K562 (cell line): ENCODE data around the gene DHX35. TPM values are rescaled to one million over a fixed set of nuclear protein-coding genes. Genes with fewer than 3 reads are reported as not detected.

Source experiments
- CHD4 ChIP-seq: fragments of 200-600 bp; sonication (generic); IDR thresholded peaks from 3 replicates; pipeline ENCODE4 v1.6.1; 2012; ENCODE audit warnings: low read depth, mild to moderate bottlenecking, mixed read lengths, low read length, inconsistent platforms; ENCODE audit not compliant: insufficient read depth, insufficient replicate concordance, poor library complexity, severe bottlenecking
- E2F3 ChIP-seq: fragments of 250-450 bp; sonication (Bioruptor Pico); IDR thresholded peaks from 2 replicates; pipeline ENCODE4 v1.4.0; 2020; ENCODE audit warnings: mild to moderate bottlenecking
- EP400 ChIP-seq: fragments of 450-650 bp; IDR thresholded peaks from 2 replicates; pipeline ENCODE4 v1.6.1; 2017; ENCODE audit warnings: antibody characterized with exemption, mild to moderate bottlenecking, moderate library complexity
- FIP1L1 ChIP-seq: fragments of 200-400 bp; formaldehyde crosslinking; IDR thresholded peaks from 2 replicates; pipeline ENCODE4 v1.6.1; 2018; ENCODE audit warnings: mild to moderate bottlenecking, low read depth, low read length; ENCODE audit not compliant: poor library complexity, severe bottlenecking
- FOXA3 ChIP-seq, 2 experiments: fragments of 450-650 bp in 1 of 2; sonication (generic) in 1 of 2; formaldehyde crosslinking; IDR thresholded peaks in 1 of 2; conservative IDR thresholded peaks in 1 of 2; 2 replicates each; pipeline versions ENCODE4 v1.4.0 to v1.8.0; 2020 to 2022; ENCODE audit warnings: mild to moderate bottlenecking in 2 of 2, missing genetic modification reagents in 1 of 2
- FUS ChIP-seq: fragments of 200-400 bp; formaldehyde crosslinking; optimal IDR thresholded peaks from 2 replicates; pipeline ENCODE3; 2017; ENCODE audit warnings: low read depth, low read length
- HDAC8 ChIP-seq: fragments of 450-650 bp; IDR thresholded peaks from 2 replicates; pipeline ENCODE4 v1.6.1; 2016; ENCODE audit warnings: mild to moderate bottlenecking, missing genetic modification characterization, moderate library complexity, missing compliant biosample characterization
- KDM5B ChIP-seq: fragments of 200-600 bp; sonication (generic); IDR thresholded peaks from 2 replicates; pipeline ENCODE4 v1.6.1; 2012; ENCODE audit warnings: low read depth, mild to moderate bottlenecking, moderate library complexity, low read length, control low read depth, inconsistent platforms; ENCODE audit not compliant: insufficient replicate concordance
- MTA3 ChIP-seq: fragments of 450-650 bp; formaldehyde crosslinking; IDR thresholded peaks from 2 replicates; pipeline ENCODE4 v1.6.1; 2017; ENCODE audit warnings: mild to moderate bottlenecking, borderline replicate concordance
- POLR2B ChIP-seq: fragments of 450-650 bp; IDR thresholded peaks from 2 replicates; pipeline ENCODE4 v1.6.1; 2018; ENCODE audit warnings: low read depth; ENCODE audit not compliant: partially characterized antibody
- SETDB1 ChIP-seq: IDR thresholded peaks from one replicate; pipeline ENCODE4 v1.6.1; 2012; ENCODE audit warnings: low read length, control low read depth, inconsistent platforms
- ZBED1 ChIP-seq: IDR thresholded peaks from 2 replicates; pipeline ENCODE4 v1.6.1; 2014
- ZNF197 ChIP-seq: fragments of 200-800 bp; sonication (Bioruptor generic); IDR thresholded peaks from 2 replicates; pipeline ENCODE4 v1.6.1; 2016; ENCODE audit warnings: low read depth, missing genetic modification characterization, missing compliant biosample characterization
- polyA plus RNA-seq, 8 experiments: library from polyadenylated mRNA; depleted of rRNA in 4 of 8; stranded (reverse) in 5 of 8; unstranded in 3 of 8; fragments of >200 nt; fragmentation: Nextera tagmentation in 2 of 8; fragmentation: Illumina TruSeq in 1 of 8; extraction: Ambion mirVana in 2 of 8; extraction: Trizol in 1 of 8; gene quantifications; 2 replicates each; pipeline versions ENCODE4 v1.2.1 to v1.2.3, GENCODE V29; 2011 to 2014; ENCODE audit warnings: inconsistent platforms in 1 of 8, missing spikeins in 1 of 8
- total RNA-seq, 7 experiments: library from RNA; depleted of rRNA in 6 of 7; stranded (reverse); fragments of >200 nt in 6 of 7; fragmentation: Illumina TruSeq in 2 of 7; extraction: Trizol in 2 of 7; gene quantifications; 2 replicates each; pipeline versions ENCODE4 v1.2.1 to v1.2.3, GENCODE V29; 2011 to 2021; ENCODE audit warnings: low replicate concordance in 1 of 7
- TF ChIP-seq, protein P1 (sequence below): IDR thresholded peaks from 2 replicates; pipeline ENCODE4 v1.6.1; 2012; ENCODE audit warnings: low read depth, low read length, improper control_type of control experiment, borderline replicate concordance
- TF ChIP-seq, protein P2 (sequence below): sonication (generic); formaldehyde crosslinking; IDR thresholded peaks from 2 replicates; pipeline ENCODE4 v1.8.1; 2023; ENCODE audit warnings: mild to moderate bottlenecking, missing genetic modification reagents
- TF ChIP-seq, protein P3 (sequence below): sonication (generic); formaldehyde crosslinking; IDR thresholded peaks from 2 replicates; pipeline ENCODE4 v1.8.0; 2022; ENCODE audit warnings: mild to moderate bottlenecking, missing genetic modification reagents
- TF ChIP-seq, protein P4 (sequence below): sonication (generic); formaldehyde crosslinking; IDR thresholded peaks from 2 replicates; pipeline ENCODE4 v1.8.0; 2023; ENCODE audit warnings: mild to moderate bottlenecking, missing genetic modification reagents

The DHX35 gene
- total and polyA plus RNA-seq, 9 of the 15 experiments (the other 6 are each of a cell fraction or from before 2014, with no cell fraction given) = 6.5 to 25.6 (median 16.9) TPM

DNA sequence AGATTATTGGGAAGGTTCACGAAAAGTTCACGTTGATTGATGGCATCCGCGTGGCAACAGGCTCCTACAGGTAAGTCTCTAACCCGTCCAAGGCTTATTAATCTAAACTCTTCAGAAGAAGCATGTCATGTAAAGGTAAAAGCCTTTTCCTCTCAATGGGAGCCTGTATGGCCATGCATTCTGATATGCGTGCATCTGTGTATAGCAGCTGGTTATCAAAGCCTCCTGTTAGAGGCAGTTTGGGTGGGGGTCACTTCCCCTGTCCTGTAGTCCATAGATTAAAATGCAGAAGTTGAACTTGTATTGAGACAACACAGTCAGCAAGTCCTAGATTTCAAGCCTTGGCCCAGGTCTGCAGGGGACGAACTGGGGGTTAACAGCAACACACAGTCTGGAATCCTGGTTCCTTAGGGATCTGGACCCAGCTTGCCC is 14.2 kb upstream of the DHX35 start (continued):
- TF ChIP-seq CHD4 (no peak), FUS (no peak), HDAC8 (tag) (no peak), E2F3 (no peak), MTA3 (peak; percentile 63; the same call in 1 of the 2 replicates), FIP1L1 (no peak), ZBED1 (peak; percentile 96), EP400 (no peak; the same call in 1 of the 2 replicates), FOXA3 (CRISPR knock-in tag; conservative IDR thresholded peaks at IDR 0.05 in 1 of 2, IDR thresholded peaks at IDR 0.05 in 1 of 2) (peak; percentile 52 to 64; a peak in 1 of 4 replicates), KDM5B (no peak), SETDB1 (no peak), POLR2B (no peak), ZNF197 (CRISPR knock-in tag) (peak; percentile 94)
- TF ChIP-seq, protein P1, sequence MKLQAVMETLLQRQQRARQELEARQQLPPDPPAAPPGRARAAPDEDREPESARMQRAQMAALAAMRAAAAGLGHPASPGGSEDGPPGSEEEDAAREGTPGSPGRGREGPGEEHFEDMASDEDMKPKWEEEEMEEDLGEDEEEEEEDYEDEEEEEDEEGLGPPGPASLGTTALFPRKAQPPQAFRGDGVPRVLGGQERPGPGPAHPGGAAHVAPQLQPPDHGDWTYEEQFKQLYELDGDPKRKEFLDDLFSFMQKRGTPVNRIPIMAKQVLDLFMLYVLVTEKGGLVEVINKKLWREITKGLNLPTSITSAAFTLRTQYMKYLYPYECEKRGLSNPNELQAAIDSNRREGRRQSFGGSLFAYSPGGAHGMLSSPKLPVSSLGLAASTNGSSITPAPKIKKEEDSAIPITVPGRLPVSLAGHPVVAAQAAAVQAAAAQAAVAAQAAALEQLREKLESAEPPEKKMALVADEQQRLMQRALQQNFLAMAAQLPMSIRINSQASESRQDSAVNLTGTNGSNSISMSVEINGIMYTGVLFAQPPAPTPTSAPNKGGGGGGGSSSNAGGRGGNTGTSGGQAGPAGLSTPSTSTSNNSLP = peak; percentile 94
- TF ChIP-seq, protein P2, sequence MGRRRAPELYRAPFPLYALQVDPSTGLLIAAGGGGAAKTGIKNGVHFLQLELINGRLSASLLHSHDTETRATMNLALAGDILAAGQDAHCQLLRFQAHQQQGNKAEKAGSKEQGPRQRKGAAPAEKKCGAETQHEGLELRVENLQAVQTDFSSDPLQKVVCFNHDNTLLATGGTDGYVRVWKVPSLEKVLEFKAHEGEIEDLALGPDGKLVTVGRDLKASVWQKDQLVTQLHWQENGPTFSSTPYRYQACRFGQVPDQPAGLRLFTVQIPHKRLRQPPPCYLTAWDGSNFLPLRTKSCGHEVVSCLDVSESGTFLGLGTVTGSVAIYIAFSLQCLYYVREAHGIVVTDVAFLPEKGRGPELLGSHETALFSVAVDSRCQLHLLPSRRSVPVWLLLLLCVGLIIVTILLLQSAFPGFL (CRISPR knock-in tag) = no peak
- TF ChIP-seq, protein P3, sequence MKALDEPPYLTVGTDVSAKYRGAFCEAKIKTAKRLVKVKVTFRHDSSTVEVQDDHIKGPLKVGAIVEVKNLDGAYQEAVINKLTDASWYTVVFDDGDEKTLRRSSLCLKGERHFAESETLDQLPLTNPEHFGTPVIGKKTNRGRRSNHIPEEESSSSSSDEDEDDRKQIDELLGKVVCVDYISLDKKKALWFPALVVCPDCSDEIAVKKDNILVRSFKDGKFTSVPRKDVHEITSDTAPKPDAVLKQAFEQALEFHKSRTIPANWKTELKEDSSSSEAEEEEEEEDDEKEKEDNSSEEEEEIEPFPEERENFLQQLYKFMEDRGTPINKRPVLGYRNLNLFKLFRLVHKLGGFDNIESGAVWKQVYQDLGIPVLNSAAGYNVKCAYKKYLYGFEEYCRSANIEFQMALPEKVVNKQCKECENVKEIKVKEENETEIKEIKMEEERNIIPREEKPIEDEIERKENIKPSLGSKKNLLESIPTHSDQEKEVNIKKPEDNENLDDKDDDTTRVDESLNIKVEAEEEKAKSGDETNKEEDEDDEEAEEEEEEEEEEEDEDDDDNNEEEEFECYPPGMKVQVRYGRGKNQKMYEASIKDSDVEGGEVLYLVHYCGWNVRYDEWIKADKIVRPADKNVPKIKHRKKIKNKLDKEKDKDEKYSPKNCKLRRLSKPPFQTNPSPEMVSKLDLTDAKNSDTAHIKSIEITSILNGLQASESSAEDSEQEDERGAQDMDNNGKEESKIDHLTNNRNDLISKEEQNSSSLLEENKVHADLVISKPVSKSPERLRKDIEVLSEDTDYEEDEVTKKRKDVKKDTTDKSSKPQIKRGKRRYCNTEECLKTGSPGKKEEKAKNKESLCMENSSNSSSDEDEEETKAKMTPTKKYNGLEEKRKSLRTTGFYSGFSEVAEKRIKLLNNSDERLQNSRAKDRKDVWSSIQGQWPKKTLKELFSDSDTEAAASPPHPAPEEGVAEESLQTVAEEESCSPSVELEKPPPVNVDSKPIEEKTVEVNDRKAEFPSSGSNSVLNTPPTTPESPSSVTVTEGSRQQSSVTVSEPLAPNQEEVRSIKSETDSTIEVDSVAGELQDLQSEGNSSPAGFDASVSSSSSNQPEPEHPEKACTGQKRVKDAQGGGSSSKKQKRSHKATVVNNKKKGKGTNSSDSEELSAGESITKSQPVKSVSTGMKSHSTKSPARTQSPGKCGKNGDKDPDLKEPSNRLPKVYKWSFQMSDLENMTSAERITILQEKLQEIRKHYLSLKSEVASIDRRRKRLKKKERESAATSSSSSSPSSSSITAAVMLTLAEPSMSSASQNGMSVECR (CRISPR knock-in tag) = 0 out of 2 replicates have a peak, but pooled peaks have one; percentile 13
- TF ChIP-seq, protein P4, sequence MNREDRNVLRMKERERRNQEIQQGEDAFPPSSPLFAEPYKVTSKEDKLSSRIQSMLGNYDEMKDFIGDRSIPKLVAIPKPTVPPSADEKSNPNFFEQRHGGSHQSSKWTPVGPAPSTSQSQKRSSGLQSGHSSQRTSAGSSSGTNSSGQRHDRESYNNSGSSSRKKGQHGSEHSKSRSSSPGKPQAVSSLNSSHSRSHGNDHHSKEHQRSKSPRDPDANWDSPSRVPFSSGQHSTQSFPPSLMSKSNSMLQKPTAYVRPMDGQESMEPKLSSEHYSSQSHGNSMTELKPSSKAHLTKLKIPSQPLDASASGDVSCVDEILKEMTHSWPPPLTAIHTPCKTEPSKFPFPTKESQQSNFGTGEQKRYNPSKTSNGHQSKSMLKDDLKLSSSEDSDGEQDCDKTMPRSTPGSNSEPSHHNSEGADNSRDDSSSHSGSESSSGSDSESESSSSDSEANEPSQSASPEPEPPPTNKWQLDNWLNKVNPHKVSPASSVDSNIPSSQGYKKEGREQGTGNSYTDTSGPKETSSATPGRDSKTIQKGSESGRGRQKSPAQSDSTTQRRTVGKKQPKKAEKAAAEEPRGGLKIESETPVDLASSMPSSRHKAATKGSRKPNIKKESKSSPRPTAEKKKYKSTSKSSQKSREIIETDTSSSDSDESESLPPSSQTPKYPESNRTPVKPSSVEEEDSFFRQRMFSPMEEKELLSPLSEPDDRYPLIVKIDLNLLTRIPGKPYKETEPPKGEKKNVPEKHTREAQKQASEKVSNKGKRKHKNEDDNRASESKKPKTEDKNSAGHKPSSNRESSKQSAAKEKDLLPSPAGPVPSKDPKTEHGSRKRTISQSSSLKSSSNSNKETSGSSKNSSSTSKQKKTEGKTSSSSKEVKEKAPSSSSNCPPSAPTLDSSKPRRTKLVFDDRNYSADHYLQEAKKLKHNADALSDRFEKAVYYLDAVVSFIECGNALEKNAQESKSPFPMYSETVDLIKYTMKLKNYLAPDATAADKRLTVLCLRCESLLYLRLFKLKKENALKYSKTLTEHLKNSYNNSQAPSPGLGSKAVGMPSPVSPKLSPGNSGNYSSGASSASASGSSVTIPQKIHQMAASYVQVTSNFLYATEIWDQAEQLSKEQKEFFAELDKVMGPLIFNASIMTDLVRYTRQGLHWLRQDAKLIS (CRISPR knock-in tag) = peak; percentile 67; the same call in 1 of the 2 replicates
